Measurements from ENCODE around the gene TTC7B. TPM values are rescaled to one million over a fixed set of nuclear protein-coding genes. Genes with fewer than 3 reads are reported as not detected.
A peak's percentile ranks its signal among the peaks of the same experiment; 100 is the strongest.

TTC7B gene
- total RNA-seq, 1 experiment from 2014 or later, result 70.6 TPM

DNA sequence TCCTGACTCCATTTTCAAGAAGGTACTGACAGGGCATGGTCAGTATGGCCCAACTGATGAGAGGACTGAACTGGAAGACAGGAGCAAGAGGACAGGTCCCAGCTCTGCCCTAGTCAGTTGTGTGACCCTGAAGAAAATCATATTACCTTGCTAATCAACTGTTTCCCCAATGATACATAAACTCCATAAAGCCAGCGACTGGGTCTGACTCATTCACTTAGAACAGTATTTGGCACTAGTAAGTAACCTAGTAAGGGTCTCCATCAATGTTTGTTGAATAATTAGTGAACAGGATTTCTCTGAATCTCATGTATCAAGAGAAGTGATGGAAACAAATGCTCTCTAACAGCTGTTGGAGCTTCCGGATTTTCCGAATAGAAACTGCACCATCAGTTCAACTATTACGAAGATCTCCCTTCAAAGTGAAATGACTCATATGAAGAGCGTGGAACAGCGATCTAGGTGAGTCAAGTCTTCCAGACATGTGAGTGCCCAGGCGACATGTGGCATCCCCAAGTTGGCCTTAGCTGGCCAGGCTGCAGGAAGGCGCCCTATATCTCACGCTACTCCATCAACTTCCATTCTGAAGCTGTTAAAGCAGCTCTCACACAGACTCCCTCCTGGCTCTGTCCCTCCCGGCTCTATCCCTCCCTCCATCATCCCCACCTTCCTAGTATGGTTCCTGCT, 94.5 kb downstream of the TTC7B start:
- H3K9me2 ChIP-seq (ENCODE audit: insufficient read depth), result no peaks in the 10 kb centered on the region
- H3K9ac ChIP-seq (ENCODE audit: low read length), result no peak overlapping the region
- POLR2A ChIA-PET, result no interaction called here
- no peaks in the 10 kb centered on the region for H3K79me2 ChIP-seq (ENCODE audit: insufficient read depth, low read length)
- H3K4me1 ChIP-seq (ENCODE audit: control insufficient read depth in 1 of 2, insufficient read depth in 2 of 2, low read length in 2 of 2), result peaks cover 4 to 27% of the 10 kb centered on the region in 2 experiments; a peak in 2 of 4 replicates
- H4K20me1 ChIP-seq (ENCODE audit: insufficient read depth), result no peaks in the 10 kb centered on the region
- CTCF ChIA-PET, result interaction anchor here (1.1 kb wide), 1 partner anchor 36 kb away, joined by 4 read pairs; no protein-coding TSS in a partner anchor
- H3K27ac ChIP-seq (ENCODE audit: low read depth, low read length), result no peak overlapping the region
- no TSS peak for BruUV-seq (replicated peaks)
- intact Hi-C loops (cut with micrococcal nuclease), result no loop called here
- RAD21 ChIA-PET (ENCODE audit: low non-redundant PET in 1 of 2, low total read pairs in 2 of 2, uncharacterized antibody in 2 of 2, unreplicated experiment in 2 of 2), result no interaction called here
- DNase-seq (ENCODE audit: low read depth, low spot score), result peak; percentile 69
- no peaks in the 10 kb centered on the region for H3K36me3 ChIP-seq (ENCODE audit: control insufficient read depth in 1 of 2, insufficient read depth in 2 of 2, low read length in 2 of 2)
- TF ChIP-seq CBX3 (IDR thresholded peaks at IDR 0.05; ENCODE audit: low read depth) (peak; percentile 78; the same call in 1 of the 2 replicates), TCF7L2 (IDR thresholded peaks at IDR 0.05; ENCODE audit: borderline replicate concordance, extremely low read depth, insufficient read depth, insufficient read length) (peak; percentile 75), FOSL1 (IDR thresholded peaks at IDR 0.05; ENCODE audit: low read depth) (peak; percentile 94), EGR1 (IDR thresholded peaks at IDR 0.05; ENCODE audit: low read depth) (0 out of 2 replicates have a peak, but pooled peaks have one; percentile 24), EZH2phosphoT487 (IDR thresholded peaks at IDR 0.05; ENCODE audit: borderline replicate concordance) (no peak), POLR2A (IDR thresholded peaks at IDR 0.05; ENCODE audit: borderline replicate concordance, extremely low read depth, insufficient read depth, insufficient read length) (no peak), ZNF274 (IDR thresholded peaks at IDR 0.05; ENCODE audit: low read depth, low read length) (no peak), SIN3A (IDR thresholded peaks at IDR 0.05; ENCODE audit: low read depth) (no peak), SP1 (IDR thresholded peaks at IDR 0.05; ENCODE audit: low read depth) (peak; percentile 55), JUND (IDR thresholded peaks at IDR 0.05) (peak; percentile 91), POLR2AphosphoS5 (IDR thresholded peaks at IDR 0.05; ENCODE audit: low read depth, low read length) (peak; percentile 45; the same call in 1 of the 2 replicates), SRF (IDR thresholded peaks at IDR 0.05; ENCODE audit: low read depth) (no peak)
- TF ChIP-seq, protein P1, sequence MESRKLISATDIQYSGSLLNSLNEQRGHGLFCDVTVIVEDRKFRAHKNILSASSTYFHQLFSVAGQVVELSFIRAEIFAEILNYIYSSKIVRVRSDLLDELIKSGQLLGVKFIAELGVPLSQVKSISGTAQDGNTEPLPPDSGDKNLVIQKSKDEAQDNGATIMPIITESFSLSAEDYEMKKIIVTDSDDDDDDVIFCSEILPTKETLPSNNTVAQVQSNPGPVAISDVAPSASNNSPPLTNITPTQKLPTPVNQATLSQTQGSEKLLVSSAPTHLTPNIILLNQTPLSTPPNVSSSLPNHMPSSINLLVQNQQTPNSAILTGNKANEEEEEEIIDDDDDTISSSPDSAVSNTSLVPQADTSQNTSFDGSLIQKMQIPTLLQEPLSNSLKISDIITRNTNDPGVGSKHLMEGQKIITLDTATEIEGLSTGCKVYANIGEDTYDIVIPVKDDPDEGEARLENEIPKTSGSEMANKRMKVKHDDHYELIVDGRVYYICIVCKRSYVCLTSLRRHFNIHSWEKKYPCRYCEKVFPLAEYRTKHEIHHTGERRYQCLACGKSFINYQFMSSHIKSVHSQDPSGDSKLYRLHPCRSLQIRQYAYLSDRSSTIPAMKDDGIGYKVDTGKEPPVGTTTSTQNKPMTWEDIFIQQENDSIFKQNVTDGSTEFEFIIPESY (IDR thresholded peaks at IDR 0.05; ENCODE audit: extremely low read depth, insufficient replicate concordance, low read length), result no peak
- TF ChIP-seq, protein P2, sequence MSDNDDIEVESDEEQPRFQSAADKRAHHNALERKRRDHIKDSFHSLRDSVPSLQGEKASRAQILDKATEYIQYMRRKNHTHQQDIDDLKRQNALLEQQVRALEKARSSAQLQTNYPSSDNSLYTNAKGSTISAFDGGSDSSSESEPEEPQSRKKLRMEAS (IDR thresholded peaks at IDR 0.05), result peak; percentile 86
- TF ChIP-seq, protein P3, sequence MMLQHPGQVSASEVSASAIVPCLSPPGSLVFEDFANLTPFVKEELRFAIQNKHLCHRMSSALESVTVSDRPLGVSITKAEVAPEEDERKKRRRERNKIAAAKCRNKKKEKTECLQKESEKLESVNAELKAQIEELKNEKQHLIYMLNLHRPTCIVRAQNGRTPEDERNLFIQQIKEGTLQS (IDR thresholded peaks at IDR 0.05), result no peak
- H3K9me3 ChIP-seq (ENCODE audit: control insufficient read depth in 1 of 2, insufficient read depth in 1 of 2, low read depth in 1 of 2, low read length in 2 of 2), result no peaks in the 10 kb centered on the region
- peak; percentile 63 for ATAC-seq
- no peak overlapping the region for H3K4me3 ChIP-seq (replicated peaks in 1 of 2; ENCODE audit: low read depth in 1 of 2, low read length in 2 of 2)
- H3K27me3 ChIP-seq (ENCODE audit: insufficient read depth, low read length), result no peaks in the 10 kb centered on the region
- H3K4me2 ChIP-seq (ENCODE audit: low read length), result peak overlapping the region; percentile 49
- no peak overlapping the region for H2AFZ ChIP-seq (ENCODE audit: low read depth, low read length, poor library complexity, severe bottlenecking)
